ENCODE measurements around the gene DLST.
A peak's percentile ranks its signal among the peaks of the same experiment; 100 is the strongest.

The DLST gene
- long read RNA-seq, partial matches to known transcripts: 3 of 8 reads
- long read RNA-seq, other reads (novel, unspliced or antisense): 1 of 8 reads

DNA sequence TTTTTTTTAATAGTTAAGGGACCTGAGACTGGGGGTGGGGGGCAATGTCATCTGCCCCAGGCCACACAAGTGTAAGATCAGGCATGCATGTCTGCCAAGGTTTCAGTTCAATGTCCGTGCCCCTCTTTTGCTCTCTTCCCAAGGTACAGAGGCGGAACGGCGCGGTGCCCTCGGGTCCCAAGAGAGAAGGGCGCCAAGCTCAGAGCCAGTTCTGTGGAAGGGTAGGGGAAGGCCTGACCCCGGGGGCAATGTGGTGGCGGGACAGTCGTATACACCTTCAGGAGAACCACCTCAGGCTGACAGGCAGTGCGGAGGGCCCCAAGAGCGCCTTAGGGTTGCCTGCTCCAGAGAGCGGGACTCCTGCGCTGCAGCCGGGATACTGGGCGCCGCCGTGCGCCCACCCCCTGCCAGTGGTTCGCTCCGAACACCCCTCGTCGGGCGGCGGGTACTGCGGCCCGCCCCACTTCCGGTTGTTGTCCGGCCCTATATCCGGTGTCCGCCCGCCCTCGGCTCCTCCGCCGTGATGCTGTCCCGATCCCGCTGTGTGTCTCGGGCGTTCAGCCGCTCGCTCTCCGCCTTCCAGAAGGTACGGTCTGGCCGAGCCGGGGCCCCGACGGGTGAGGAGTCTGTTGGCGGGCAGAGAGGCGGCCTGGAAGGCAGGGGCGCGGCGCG lies at the start of gene DLST:
Gene DLST (plus strand): TSS at position 486 of the 672 bp plus-strand sequence. CDS start 38 bp downstream, at position 524.
- Histone ChIP-seq H3K27me3 (ENCODE audit: insufficient read depth, poor library complexity, severe bottlenecking) (no peaks in the 10 kb centered on the region), H3K27ac (replicated peaks) (peak within 1 kb of the TSS; percentile 93), H3K4me3 (replicated peaks; ENCODE audit: insufficient read depth, low read length) (peak within 1 kb of the TSS; percentile 57)
- TF ChIP-seq SPI1 (IDR thresholded peaks at IDR 0.05; ENCODE audit: borderline replicate concordance, low read depth) (no peak), GABPA (IDR thresholded peaks at IDR 0.05; ENCODE audit: low read depth) (peak; percentile 87), POLR2AphosphoS5 (IDR thresholded peaks at IDR 0.05; ENCODE audit: low read depth) (peak; percentile 61)
- TF ChIP-seq, protein P1, sequence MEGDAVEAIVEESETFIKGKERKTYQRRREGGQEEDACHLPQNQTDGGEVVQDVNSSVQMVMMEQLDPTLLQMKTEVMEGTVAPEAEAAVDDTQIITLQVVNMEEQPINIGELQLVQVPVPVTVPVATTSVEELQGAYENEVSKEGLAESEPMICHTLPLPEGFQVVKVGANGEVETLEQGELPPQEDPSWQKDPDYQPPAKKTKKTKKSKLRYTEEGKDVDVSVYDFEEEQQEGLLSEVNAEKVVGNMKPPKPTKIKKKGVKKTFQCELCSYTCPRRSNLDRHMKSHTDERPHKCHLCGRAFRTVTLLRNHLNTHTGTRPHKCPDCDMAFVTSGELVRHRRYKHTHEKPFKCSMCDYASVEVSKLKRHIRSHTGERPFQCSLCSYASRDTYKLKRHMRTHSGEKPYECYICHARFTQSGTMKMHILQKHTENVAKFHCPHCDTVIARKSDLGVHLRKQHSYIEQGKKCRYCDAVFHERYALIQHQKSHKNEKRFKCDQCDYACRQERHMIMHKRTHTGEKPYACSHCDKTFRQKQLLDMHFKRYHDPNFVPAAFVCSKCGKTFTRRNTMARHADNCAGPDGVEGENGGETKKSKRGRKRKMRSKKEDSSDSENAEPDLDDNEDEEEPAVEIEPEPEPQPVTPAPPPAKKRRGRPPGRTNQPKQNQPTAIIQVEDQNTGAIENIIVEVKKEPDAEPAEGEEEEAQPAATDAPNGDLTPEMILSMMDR (IDR thresholded peaks at IDR 0.05; ENCODE audit: insufficient read depth, low read length): no peak
- TF ChIP-seq, protein P2, sequence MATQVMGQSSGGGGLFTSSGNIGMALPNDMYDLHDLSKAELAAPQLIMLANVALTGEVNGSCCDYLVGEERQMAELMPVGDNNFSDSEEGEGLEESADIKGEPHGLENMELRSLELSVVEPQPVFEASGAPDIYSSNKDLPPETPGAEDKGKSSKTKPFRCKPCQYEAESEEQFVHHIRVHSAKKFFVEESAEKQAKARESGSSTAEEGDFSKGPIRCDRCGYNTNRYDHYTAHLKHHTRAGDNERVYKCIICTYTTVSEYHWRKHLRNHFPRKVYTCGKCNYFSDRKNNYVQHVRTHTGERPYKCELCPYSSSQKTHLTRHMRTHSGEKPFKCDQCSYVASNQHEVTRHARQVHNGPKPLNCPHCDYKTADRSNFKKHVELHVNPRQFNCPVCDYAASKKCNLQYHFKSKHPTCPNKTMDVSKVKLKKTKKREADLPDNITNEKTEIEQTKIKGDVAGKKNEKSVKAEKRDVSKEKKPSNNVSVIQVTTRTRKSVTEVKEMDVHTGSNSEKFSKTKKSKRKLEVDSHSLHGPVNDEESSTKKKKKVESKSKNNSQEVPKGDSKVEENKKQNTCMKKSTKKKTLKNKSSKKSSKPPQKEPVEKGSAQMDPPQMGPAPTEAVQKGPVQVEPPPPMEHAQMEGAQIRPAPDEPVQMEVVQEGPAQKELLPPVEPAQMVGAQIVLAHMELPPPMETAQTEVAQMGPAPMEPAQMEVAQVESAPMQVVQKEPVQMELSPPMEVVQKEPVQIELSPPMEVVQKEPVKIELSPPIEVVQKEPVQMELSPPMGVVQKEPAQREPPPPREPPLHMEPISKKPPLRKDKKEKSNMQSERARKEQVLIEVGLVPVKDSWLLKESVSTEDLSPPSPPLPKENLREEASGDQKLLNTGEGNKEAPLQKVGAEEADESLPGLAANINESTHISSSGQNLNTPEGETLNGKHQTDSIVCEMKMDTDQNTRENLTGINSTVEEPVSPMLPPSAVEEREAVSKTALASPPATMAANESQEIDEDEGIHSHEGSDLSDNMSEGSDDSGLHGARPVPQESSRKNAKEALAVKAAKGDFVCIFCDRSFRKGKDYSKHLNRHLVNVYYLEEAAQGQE (IDR thresholded peaks at IDR 0.05; ENCODE audit: insufficient replicate concordance, low read depth): peak; percentile 13
- peak; percentile 59 to 70 for DNase-seq (ENCODE audit: low read depth in 1 of 2, low spot score in 1 of 2)

DNA sequence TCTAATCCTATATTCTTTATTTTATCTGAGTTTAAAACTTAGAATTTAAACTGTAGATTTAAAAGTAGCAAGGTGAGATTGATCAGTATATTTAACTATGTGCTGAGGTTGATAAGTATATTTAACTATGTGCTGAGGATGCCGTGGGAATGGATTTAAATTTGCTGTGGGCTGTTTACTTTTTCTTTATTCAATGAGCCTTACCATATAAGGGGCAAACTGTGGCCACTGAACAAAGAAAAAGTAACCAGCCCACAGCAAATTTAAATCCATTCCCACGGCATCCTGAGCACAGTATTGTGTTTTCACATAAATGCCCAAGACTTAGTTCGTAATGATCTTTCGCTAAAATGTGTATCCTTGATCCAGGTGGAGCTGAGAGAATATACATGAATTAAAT lies 48.9 kb upstream of the DLST start:
- Histone ChIP-seq H3K27ac (replicated peaks) (no peak overlapping the region), H3K4me3 (replicated peaks; ENCODE audit: insufficient read depth, low read length) (no peak overlapping the region), H3K27me3 (ENCODE audit: insufficient read depth, poor library complexity, severe bottlenecking) (no peaks in the 10 kb centered on the region)
- TF ChIP-seq, protein P2 (IDR thresholded peaks at IDR 0.05; ENCODE audit: insufficient replicate concordance, low read depth): no peak
- TF ChIP-seq, protein P1 (IDR thresholded peaks at IDR 0.05; ENCODE audit: insufficient read depth, low read length): no peak
- no peak for TF ChIP-seq POLR2AphosphoS5 (IDR thresholded peaks at IDR 0.05; ENCODE audit: low read depth)
- no peak for TF ChIP-seq GABPA (IDR thresholded peaks at IDR 0.05; ENCODE audit: low read depth)
- no peak for TF ChIP-seq SPI1 (IDR thresholded peaks at IDR 0.05; ENCODE audit: borderline replicate concordance, low read depth)
- no peak for DNase-seq (ENCODE audit: low read depth in 1 of 2, low spot score in 1 of 2)

DNA sequence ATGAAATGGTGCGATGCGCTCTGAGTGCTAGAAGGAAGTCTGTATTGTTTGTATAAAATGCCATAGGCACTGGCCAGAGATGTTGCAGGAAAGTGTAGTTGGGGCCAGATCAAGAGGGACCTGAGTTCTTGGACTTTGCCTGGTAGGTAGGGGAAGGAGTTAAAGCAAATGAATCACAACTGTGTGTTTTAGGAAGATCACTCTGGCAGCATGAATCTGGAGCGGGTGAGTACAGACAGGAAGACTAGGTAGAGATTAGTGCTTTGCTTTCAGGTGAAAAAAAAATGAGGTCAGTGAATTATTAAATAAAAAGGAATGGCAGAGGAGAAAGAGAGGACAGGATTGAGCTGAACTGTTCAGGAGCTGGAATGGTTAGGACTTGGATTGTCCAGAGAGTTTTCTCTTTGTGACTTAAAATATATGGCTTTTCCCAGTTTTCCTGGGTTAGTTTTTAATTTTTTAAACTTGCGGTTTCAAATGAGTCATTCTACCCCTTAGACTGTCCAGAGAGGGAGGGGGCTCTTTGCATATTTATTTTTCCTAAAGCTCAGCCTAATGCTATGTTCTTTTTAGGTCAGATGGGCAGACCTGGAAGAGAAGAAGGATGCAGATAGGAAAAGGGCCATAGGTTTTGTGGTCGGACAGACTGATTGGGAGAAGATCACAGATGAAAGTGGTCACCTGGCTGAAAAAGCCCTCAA lies 46.9 kb upstream of the DLST start:
- no peak overlapping the region for H3K27ac ChIP-seq (replicated peaks)
- no peak overlapping the region for H3K4me3 ChIP-seq (replicated peaks; ENCODE audit: insufficient read depth, low read length)
- TF ChIP-seq, protein P1 (IDR thresholded peaks at IDR 0.05; ENCODE audit: insufficient read depth, low read length): no peak
- TF ChIP-seq SPI1 (IDR thresholded peaks at IDR 0.05; ENCODE audit: borderline replicate concordance, low read depth): no peak
- TF ChIP-seq, protein P2 (IDR thresholded peaks at IDR 0.05; ENCODE audit: insufficient replicate concordance, low read depth): no peak
- TF ChIP-seq POLR2AphosphoS5 (IDR thresholded peaks at IDR 0.05; ENCODE audit: low read depth): no peak
- no peak for TF ChIP-seq GABPA (IDR thresholded peaks at IDR 0.05; ENCODE audit: low read depth)
- H3K27me3 ChIP-seq (ENCODE audit: insufficient read depth, poor library complexity, severe bottlenecking): no peaks in the 10 kb centered on the region
- no peak for DNase-seq (ENCODE audit: low read depth in 1 of 2, low spot score in 1 of 2)

Data from HL-60 (cell line).